ENCODE measurements around the gene FASTK.
"Not testable (repeated sequence)": the region's sequence is repeated elsewhere in the genome, so short reads cannot be mapped to it uniquely, and the experiment has no call there.

Gene FASTK

GRCh38 chr7:151045967-151046366, 34.6 kb downstream of the FASTK start:
- DNase-seq = no peak

- DNase-seq = no peak
These were observed 35.3 kb downstream of the FASTK start for GRCh38 chr7:151045262-151045661.

GRCh38 chr7:151043959-151044358, 36.6 kb downstream of the FASTK start:
- DNase-seq = no peak

- DNase-seq = not testable (repeated sequence)
These were observed 37.2 kb downstream of the FASTK start for GRCh38 chr7:151043449-151043848.

DNA sequence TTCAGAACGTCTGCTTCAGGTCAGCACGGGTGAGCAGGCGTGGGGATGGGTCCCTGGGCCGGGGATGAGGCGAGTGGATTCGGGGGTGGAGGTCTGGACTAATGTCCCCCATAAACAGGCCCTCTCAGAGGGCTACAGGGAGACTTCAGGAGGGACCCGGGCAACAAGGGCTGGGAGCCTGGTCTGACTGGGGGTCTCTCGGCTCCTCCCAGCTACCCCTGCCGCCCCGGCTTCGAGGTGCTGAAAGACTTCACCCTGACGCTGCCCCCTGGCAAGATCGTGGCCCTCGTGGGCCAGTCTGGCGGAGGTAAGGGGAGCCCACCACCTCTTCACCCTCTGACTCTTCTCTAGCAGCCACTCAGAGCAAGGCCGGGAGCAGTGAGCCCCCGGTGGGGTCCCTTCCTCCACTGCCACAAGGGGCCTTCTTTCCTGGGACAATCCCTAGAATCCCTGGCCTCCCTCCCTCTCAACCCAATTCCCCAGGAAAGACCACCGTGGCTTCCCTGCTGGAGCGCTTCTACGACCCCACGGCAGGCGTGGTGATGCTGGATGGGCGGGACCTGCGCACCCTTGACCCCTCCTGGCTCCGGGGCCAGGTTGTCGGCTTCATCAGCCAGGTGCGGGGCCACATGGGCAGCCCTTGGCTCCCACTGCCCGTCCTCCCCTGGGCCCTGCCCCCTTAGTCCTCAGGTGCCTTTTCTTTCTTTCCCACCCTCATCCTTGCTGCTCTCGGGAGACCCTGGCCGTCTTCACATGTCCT, 39.8 kb downstream of the FASTK start:
- DNase-seq = no peak

DNA sequence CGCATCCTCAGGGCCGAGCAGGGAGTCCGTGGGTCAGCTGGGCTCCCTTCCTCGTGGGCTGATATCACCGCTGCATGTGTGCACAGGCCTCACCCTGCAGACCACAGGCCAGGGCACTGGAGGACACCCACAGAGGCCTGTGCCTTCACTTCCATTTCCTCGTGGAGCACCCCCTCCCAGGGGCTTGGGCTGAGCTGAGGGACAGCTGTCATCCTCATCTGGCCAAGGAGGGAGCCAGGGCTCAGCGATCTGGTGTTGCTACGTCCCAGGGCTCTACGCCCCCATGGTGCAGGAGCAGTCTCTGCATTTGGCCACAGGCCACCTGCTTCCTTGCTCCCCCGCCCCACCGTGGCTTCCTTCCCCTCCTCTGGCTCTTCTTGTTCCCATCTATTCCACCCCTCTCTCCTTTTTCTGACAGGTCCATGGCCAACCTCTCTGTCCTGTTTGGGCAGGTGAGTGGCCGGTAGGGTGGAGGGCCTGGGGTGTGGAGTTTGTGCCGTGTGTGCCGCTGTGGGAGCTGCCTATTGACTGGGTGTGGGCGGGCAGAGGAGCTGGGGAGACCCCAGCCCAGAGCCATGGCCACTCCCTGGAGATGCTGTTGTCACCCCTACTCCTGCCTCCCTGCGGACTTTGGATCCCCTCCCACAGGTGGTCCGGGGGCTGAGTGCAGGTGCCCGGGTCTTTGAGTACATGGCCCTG, 40.6 kb downstream of the FASTK start:
- no peak for DNase-seq

DNA sequence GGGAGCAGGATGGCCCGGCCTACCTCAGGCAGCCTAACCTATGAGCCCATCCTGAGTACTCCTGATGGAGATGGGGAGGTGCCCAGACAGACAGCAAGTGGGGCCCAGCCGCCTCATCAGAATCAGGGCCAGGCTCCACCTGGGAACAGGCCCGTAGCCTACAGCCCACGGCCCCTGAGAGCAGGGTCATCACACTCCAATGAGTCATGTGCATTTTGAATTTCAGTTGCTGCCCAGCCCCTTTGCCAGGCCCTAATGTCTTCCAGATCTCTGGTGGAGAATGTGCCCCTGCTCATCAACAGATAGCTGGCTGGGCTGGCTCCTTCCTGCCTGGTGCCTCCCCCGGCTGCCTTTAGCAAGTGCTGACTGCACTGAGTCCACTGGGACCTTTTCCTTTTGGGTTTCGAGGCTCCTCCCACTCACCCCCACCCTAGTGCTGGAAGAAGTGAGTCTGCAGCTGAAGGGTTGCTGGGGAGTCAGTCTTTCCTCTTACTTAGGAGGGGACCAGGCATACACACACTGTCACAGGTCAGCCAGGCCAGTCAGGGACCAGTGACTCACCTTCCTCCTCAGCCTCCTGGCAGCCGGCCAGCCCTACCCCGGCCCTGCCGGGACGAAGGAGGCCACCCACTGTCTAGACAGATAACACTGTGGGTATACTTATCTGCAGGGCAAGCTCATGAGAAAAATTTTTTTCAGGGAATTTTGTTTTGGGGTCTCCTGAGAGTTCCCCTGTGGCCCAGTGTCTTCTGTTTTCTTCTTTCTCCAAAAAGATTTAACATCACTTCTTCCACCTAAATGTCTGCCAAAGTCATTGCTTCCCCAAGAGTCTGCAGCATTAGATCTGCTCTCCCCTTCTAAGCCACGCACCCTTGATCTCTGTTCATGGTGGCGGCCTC, 41.4 kb downstream of the FASTK start:
- DNase-seq = no peak

DNA sequence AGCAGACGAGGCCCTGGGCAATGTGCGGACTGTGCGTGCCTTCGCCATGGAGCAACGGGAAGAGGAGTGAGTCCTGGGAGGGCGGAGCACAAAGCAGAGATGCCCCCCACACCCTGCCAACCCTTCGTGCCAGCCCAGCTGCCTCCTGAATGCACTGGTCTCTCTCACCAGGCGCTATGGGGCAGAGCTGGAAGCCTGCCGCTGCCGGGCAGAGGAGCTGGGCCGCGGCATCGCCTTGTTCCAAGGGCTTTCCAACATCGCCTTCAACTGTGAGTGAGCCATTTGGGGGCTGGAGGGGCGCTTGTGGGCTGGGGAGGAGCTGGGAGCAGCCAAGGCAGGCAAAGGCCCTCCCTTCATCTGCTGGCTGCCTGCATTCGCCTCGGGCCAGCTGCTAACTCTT, 44.7 kb downstream of the FASTK start:
- DNase-seq = no peak

DNA sequence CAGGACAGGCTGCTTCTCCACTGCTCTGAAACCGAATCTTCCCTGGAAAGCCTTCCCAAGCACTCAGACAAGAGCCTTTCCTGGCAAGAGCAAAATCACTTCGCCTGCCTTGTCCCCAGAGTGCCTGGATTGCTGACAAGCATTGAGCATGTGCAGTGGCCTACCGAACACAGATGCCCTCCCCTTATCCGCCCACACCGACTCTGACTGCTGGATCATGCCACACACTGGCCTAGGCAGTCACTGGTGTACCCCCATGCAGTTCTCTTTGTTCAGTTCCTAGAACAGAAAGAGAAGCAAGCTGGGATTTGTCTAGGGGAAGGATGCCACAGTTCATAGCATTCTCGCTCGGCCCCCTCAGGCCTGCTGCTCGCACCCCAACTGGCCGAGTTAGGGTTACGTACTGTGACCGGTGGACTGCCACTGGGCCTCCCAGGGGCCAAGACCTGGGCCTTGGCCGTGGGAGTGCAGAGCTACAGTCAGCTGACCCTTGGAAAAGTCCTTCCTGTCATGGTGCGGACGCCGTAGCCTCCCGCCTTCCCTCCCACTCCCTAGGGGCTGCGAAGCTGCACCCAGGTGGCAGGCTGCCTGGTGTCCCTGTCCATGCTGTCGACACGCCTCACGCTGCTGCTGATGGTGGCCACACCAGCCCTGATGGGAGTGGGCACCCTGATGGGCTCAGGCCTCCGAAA, 45.4 kb downstream of the FASTK start:
- DNase-seq = no peak

GRCh38 chr7:151034312-151035025, 46.1 kb downstream of the FASTK start:
- no peak for DNase-seq

GRCh38 chr7:151033864-151034249, 46.8 kb downstream of the FASTK start:
- DNase-seq = no peak

DNA sequence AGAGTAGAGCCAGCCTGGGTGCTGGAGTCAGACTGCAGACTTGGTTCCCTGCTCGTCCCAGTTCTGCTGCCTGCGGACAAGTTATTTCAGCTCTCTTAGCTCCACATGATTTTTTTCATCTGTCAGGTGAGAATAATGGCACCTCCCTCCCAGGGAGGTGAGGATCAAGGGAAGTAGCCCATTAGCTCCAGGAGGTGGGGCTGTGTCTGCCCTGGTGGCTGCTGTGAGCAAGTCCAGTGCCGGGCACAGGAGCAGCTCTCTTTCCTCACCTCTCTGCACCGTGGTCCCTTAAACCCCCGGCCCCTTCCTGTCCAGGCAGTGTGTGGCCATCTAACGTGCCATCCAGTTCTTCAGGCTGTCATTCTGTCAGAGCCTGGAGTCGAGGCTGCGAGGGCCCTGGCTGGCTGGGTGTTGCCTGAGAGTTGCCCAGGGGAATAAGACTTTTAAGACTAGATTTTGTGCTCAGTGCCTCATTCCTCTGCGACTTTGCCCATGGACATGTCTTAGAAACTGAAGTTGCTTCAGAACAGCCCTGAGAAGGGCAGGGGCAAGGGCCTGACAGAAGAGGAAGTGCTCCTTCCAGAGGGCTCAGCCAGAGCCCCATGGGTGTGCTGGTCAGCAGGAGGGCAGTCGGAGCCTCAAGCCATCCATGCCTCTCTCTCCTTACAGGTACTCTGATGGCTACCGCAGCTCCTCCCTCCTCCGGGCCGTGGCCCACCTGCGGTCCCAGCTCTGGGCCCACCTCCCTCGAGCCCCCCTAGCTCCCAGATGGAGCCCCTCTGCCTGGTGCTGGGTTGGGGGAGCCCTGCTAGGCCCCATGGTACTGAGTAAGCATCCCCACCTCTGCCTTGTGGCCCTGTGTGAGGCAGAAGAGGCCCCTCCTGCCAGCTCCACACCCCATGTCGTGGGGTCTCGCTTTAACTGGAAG, 47.4 kb downstream of the FASTK start:
- DNase-seq = no peak

GRCh38 chr7:151031011-151031410, 49.6 kb downstream of the FASTK start:
- no peak for DNase-seq

DNA sequence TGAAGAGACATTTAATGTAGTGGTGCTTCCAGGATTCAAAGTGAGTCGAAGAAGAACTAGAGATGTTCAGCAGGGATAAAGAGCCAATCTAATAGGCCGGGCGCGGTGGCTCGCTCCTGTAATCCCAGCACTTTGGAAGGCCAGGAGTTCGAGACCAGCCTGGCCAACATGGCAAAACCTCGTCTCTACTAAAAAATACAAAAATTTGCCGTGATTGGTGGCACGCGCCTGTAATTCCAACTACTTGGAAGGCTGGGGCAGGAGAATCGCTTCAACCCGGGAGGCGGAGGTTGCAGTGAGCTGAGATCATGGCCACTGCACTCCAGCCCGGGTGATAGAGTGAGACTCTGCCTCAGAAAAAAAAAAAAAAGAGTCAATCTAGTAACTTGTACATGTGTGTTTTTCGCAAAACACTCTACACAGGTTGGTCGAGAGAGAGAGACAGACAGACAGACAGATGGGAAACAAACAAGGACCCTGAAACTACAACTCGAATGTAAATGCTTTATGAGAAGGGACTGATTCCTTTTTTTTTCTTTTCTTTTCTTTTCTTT, 51.6 kb downstream of the FASTK start:
- DNase-seq = no peak

DNA sequence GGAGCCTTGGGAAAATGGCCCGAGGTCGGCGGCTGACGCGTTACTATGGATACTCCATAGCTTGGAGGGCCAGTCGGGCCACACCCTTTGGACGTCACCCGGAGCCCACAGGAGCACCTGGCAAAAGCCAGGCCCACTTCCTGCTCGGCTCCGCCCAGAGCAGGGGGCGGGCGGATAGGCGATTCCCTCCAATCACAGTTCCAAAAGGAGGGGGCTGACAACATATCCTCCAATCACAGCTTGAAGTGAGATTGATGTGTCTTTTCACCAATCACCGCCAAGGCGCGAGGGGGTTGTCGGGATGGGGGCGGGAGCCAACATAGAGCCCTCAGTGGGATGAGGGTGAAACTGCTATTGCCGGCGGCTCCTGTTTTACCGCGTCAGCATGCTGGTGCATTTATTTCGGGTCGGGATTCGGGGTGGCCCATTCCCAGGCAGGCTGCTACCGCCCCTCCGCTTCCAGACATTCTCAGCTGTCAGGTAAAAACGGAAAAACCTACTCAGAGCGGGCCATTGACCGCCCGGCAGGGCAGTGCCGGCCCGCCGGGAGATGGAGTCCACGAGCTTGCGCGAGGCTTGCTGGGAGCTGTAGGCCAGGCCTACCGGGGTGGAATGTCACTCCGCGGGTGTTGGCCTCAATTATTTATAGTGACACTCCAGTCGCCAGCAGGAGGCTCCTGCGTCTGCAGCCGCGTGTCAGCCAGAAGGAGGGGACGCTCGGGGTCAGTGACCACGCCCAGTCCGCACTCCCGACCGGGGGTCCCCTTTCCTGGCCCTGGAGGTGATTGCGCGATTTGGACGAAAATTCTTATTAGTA, 52.3 kb downstream of the FASTK start, which contains the start of gene ABCB8:
Gene ABCB8 (plus strand): TSS at position 320 of the 817 bp plus-strand sequence. CDS start 66 bp downstream, at position 386.
- DNase-seq = peak; percentile 98

DNA sequence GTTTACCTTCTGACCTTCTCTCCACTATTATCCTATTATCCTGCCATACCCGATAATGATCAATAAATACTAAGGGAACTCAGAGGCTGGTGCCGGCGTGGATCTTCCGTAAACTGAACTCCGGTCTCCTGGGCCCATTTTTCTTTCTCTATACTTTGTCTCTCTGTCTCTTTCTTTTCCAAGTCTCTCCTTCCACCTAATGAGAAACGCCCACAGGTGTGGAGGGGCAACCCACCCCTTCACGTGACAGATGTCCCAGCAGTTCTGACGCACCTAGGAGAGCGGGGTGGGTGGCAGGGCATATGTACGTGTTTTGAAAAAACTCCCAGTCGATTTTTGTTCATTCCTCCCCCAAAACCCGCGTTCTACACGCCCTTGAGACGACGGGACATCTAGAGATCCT, 52.9 kb downstream of the FASTK start:
- DNase-seq = not testable (repeated sequence)

GRCh38 chr7:151026771-151027727, 53.6 kb downstream of the FASTK start:
- not testable (repeated sequence) for DNase-seq

Measured in NCI-H2171 treated with DMSO at 0.1 percent for 48 hours (cell line).